ENCODE measurements around the gene HCN1.

DNA sequence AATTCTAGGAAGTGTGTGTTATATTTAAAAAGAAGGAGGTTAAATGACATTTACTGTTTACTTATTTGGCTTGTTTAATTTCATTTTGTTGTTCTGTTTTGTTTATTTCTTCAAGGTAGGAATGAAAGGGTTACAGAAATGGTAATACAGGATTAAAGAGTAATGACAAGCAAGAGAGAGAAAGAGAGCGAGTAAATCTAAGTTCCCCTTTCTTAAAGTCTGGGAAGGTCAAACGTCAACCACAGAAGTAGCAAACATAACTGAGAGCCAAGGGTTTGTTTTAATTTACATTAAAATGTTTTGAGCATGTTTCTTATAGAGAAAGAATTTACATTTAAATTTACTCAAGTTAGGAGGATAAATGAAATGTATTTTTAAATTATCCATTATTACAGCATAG, 18.7 kb downstream of the HCN1 start:
- TF ChIP-seq, protein P1, sequence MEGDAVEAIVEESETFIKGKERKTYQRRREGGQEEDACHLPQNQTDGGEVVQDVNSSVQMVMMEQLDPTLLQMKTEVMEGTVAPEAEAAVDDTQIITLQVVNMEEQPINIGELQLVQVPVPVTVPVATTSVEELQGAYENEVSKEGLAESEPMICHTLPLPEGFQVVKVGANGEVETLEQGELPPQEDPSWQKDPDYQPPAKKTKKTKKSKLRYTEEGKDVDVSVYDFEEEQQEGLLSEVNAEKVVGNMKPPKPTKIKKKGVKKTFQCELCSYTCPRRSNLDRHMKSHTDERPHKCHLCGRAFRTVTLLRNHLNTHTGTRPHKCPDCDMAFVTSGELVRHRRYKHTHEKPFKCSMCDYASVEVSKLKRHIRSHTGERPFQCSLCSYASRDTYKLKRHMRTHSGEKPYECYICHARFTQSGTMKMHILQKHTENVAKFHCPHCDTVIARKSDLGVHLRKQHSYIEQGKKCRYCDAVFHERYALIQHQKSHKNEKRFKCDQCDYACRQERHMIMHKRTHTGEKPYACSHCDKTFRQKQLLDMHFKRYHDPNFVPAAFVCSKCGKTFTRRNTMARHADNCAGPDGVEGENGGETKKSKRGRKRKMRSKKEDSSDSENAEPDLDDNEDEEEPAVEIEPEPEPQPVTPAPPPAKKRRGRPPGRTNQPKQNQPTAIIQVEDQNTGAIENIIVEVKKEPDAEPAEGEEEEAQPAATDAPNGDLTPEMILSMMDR (IDR thresholded peaks at IDR 0.05; ENCODE audit: low read depth, low read length, poor library complexity, severe bottlenecking): no peak
- no peak for TF ChIP-seq EZH2phosphoT487 (IDR thresholded peaks at IDR 0.05; ENCODE audit: borderline replicate concordance, low read length)
